ENCODE data around the gene GLIS1.

DNA sequence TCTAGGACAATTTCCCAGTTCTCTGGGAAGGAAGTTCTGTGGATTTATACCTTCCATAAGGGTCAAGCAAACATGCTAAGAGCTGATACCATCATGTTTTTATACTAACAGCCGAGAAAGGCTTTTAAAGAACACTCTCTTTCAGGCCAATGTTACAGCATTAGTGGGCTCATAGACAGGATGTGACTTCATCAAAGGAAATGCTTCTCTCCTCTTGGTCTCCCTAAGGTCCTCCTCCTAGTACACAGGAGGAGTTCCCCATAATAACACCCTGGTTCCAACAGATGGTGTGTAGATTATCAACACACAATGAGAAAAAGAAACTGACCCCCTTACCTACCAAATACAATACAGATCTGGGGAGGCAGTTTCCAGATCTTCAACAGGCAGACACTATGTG lies 26.7 kb upstream of the GLIS1 start:
- TF ChIP-seq, protein P1, sequence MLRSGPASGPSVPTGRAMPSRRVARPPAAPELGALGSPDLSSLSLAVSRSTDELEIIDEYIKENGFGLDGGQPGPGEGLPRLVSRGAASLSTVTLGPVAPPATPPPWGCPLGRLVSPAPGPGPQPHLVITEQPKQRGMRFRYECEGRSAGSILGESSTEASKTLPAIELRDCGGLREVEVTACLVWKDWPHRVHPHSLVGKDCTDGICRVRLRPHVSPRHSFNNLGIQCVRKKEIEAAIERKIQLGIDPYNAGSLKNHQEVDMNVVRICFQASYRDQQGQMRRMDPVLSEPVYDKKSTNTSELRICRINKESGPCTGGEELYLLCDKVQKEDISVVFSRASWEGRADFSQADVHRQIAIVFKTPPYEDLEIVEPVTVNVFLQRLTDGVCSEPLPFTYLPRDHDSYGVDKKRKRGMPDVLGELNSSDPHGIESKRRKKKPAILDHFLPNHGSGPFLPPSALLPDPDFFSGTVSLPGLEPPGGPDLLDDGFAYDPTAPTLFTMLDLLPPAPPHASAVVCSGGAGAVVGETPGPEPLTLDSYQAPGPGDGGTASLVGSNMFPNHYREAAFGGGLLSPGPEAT (IDR thresholded peaks at IDR 0.05; ENCODE audit: low read depth): no peak
- no peak for TF ChIP-seq RCOR1 (conservative IDR thresholded peaks at IDR 0.05; ENCODE audit: low read depth, low read length)
- no peak for TF ChIP-seq POLR2A (IDR thresholded peaks at IDR 0.05; ENCODE audit: low read depth, low read length)
- TF ChIP-seq SMC3 (IDR thresholded peaks at IDR 0.05; ENCODE audit: borderline replicate concordance, low read length): no peak
- no peak for TF ChIP-seq MXI1 (IDR thresholded peaks at IDR 0.05; ENCODE audit: low read depth, low read length)
- TF ChIP-seq, protein P2, sequence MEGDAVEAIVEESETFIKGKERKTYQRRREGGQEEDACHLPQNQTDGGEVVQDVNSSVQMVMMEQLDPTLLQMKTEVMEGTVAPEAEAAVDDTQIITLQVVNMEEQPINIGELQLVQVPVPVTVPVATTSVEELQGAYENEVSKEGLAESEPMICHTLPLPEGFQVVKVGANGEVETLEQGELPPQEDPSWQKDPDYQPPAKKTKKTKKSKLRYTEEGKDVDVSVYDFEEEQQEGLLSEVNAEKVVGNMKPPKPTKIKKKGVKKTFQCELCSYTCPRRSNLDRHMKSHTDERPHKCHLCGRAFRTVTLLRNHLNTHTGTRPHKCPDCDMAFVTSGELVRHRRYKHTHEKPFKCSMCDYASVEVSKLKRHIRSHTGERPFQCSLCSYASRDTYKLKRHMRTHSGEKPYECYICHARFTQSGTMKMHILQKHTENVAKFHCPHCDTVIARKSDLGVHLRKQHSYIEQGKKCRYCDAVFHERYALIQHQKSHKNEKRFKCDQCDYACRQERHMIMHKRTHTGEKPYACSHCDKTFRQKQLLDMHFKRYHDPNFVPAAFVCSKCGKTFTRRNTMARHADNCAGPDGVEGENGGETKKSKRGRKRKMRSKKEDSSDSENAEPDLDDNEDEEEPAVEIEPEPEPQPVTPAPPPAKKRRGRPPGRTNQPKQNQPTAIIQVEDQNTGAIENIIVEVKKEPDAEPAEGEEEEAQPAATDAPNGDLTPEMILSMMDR (IDR thresholded peaks at IDR 0.05 in 2 of 3, conservative IDR thresholded peaks at IDR 0.05 in 1 of 3; ENCODE audit: control insufficient read depth in 2 of 3, extremely low read depth in 1 of 3, insufficient read depth in 1 of 3, low read depth in 3 of 3, low read length in 3 of 3): no peak
- TF ChIP-seq, protein P3, sequence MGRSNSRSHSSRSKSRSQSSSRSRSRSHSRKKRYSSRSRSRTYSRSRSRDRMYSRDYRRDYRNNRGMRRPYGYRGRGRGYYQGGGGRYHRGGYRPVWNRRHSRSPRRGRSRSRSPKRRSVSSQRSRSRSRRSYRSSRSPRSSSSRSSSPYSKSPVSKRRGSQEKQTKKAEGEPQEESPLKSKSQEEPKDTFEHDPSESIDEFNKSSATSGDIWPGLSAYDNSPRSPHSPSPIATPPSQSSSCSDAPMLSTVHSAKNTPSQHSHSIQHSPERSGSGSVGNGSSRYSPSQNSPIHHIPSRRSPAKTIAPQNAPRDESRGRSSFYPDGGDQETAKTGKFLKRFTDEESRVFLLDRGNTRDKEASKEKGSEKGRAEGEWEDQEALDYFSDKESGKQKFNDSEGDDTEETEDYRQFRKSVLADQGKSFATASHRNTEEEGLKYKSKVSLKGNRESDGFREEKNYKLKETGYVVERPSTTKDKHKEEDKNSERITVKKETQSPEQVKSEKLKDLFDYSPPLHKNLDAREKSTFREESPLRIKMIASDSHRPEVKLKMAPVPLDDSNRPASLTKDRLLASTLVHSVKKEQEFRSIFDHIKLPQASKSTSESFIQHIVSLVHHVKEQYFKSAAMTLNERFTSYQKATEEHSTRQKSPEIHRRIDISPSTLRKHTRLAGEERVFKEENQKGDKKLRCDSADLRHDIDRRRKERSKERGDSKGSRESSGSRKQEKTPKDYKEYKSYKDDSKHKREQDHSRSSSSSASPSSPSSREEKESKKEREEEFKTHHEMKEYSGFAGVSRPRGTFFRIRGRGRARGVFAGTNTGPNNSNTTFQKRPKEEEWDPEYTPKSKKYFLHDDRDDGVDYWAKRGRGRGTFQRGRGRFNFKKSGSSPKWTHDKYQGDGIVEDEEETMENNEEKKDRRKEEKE (IDR thresholded peaks at IDR 0.05): no peak
- TF ChIP-seq JUND (IDR thresholded peaks at IDR 0.05; ENCODE audit: low read depth, low read length): no peak
- TF ChIP-seq, protein P4, sequence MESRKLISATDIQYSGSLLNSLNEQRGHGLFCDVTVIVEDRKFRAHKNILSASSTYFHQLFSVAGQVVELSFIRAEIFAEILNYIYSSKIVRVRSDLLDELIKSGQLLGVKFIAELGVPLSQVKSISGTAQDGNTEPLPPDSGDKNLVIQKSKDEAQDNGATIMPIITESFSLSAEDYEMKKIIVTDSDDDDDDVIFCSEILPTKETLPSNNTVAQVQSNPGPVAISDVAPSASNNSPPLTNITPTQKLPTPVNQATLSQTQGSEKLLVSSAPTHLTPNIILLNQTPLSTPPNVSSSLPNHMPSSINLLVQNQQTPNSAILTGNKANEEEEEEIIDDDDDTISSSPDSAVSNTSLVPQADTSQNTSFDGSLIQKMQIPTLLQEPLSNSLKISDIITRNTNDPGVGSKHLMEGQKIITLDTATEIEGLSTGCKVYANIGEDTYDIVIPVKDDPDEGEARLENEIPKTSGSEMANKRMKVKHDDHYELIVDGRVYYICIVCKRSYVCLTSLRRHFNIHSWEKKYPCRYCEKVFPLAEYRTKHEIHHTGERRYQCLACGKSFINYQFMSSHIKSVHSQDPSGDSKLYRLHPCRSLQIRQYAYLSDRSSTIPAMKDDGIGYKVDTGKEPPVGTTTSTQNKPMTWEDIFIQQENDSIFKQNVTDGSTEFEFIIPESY (IDR thresholded peaks at IDR 0.05): no peak
- TF ChIP-seq, protein P5, sequence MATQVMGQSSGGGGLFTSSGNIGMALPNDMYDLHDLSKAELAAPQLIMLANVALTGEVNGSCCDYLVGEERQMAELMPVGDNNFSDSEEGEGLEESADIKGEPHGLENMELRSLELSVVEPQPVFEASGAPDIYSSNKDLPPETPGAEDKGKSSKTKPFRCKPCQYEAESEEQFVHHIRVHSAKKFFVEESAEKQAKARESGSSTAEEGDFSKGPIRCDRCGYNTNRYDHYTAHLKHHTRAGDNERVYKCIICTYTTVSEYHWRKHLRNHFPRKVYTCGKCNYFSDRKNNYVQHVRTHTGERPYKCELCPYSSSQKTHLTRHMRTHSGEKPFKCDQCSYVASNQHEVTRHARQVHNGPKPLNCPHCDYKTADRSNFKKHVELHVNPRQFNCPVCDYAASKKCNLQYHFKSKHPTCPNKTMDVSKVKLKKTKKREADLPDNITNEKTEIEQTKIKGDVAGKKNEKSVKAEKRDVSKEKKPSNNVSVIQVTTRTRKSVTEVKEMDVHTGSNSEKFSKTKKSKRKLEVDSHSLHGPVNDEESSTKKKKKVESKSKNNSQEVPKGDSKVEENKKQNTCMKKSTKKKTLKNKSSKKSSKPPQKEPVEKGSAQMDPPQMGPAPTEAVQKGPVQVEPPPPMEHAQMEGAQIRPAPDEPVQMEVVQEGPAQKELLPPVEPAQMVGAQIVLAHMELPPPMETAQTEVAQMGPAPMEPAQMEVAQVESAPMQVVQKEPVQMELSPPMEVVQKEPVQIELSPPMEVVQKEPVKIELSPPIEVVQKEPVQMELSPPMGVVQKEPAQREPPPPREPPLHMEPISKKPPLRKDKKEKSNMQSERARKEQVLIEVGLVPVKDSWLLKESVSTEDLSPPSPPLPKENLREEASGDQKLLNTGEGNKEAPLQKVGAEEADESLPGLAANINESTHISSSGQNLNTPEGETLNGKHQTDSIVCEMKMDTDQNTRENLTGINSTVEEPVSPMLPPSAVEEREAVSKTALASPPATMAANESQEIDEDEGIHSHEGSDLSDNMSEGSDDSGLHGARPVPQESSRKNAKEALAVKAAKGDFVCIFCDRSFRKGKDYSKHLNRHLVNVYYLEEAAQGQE (IDR thresholded peaks at IDR 0.05; ENCODE audit: low read depth, low read length): no peak

Measured in GM12878 (cell line).